HepG2 (cell line): ENCODE measurements around the gene CTDSPL2. TPM values are rescaled to one million over a fixed set of nuclear protein-coding genes. Genes with fewer than 3 reads are reported as not detected.

ENCODE experiments used
- AGO1 ChIP-seq: fragments of 200-400 bp; formaldehyde crosslinking; IDR thresholded peaks from 2 replicates; pipeline ENCODE4 v1.6.1; 2017; ENCODE audit warnings: mild to moderate bottlenecking, low read depth, low read length, moderate library complexity; ENCODE audit not compliant: poor library complexity, severe bottlenecking
- ARNTL ChIP-seq: sonication (generic); formaldehyde crosslinking; IDR thresholded peaks from 2 replicates; pipeline ENCODE4 v1.4.0; 2020; ENCODE audit warnings: mild to moderate bottlenecking, missing genetic modification reagents
- CEBPG ChIP-seq: IDR thresholded peaks from 2 replicates; pipeline ENCODE4 v1.6.1; 2016
- ELF1 ChIP-seq: sonication (generic); formaldehyde crosslinking; IDR thresholded peaks from 2 replicates; pipeline ENCODE4 v1.4.0; 2020; ENCODE audit warnings: missing genetic modification reagents
- FOXP1 ChIP-seq, 2 experiments: fragments of 450-650 bp in 1 of 2; IDR thresholded peaks; 2 replicates each; pipeline ENCODE4 v1.6.1; 2017 to 2018; ENCODE audit warnings: antibody characterized with exemption in 1 of 2
- HMG20B ChIP-seq: conservative IDR thresholded peaks from 2 replicates; pipeline ENCODE4 v1.6.1; 2016; ENCODE audit warnings: missing genetic modification reagents, missing compliant biosample characterization
- JARID2 ChIP-seq: sonication (generic); formaldehyde crosslinking; IDR thresholded peaks from 2 replicates; pipeline ENCODE4 v1.8.1; 2023; ENCODE audit warnings: missing genetic modification reagents, inconsistent platforms; ENCODE audit not compliant: insufficient replicate concordance
- KDM6A ChIP-seq: IDR thresholded peaks from 2 replicates; pipeline ENCODE4 v1.6.1; 2016; ENCODE audit warnings: low read depth
- MAFG ChIP-seq: sonication (generic); formaldehyde crosslinking; IDR thresholded peaks from 2 replicates; pipeline ENCODE4 v1.5.1; 2020; ENCODE audit warnings: mild to moderate bottlenecking, missing genetic modification reagents
- MIER2 ChIP-seq: IDR thresholded peaks from 2 replicates; pipeline ENCODE4 v1.6.1; 2016; ENCODE audit warnings: missing biosample characterization, missing genetic modification reagents
- MYC ChIP-seq: sonication (generic); formaldehyde crosslinking; IDR thresholded peaks from 2 replicates; pipeline ENCODE4 v1.9.0; 2021; ENCODE audit warnings: missing genetic modification reagents, borderline replicate concordance
- NAIF1 ChIP-seq: sonication (generic); formaldehyde crosslinking; IDR thresholded peaks from 2 replicates; pipeline ENCODE4 v1.5.0; 2020; ENCODE audit warnings: mild to moderate bottlenecking, missing genetic modification reagents, borderline replicate concordance
- NR2F6 ChIP-seq, 2 experiments: IDR thresholded peaks; 2 replicates each; pipeline ENCODE4 v1.6.1; 2016; ENCODE audit warnings: antibody characterized with exemption in 1 of 2, mild to moderate bottlenecking in 1 of 2
- RARA ChIP-seq: IDR thresholded peaks from 2 replicates; pipeline ENCODE4 v1.6.1; 2016; ENCODE audit warnings: missing genetic modification reagents, missing compliant biosample characterization
- RBAK ChIP-seq: sonication (generic); formaldehyde crosslinking; IDR thresholded peaks from 2 replicates; pipeline ENCODE4 v1.5.1; 2020; ENCODE audit warnings: mild to moderate bottlenecking, missing genetic modification reagents
- RXRB ChIP-seq: IDR thresholded peaks from 2 replicates; pipeline ENCODE4 v1.6.1; 2016; ENCODE audit warnings: borderline replicate concordance, missing genetic modification reagents, missing compliant biosample characterization
- SP1 ChIP-seq, 2 experiments: fragments of 450-650 bp in 1 of 2; sonication (generic) in 1 of 2; formaldehyde crosslinking in 1 of 2; IDR thresholded peaks; 2 replicates each; pipeline versions ENCODE4 v1.4.0 to v1.6.1; 2016 to 2020; ENCODE audit warnings: missing genetic modification reagents in 1 of 2
- TOPORS ChIP-seq: sonication (generic); formaldehyde crosslinking; IDR thresholded peaks from 2 replicates; pipeline ENCODE4 v1.8.0; 2023; ENCODE audit warnings: mild to moderate bottlenecking, missing genetic modification reagents
- ZNF296 ChIP-seq: sonication (generic); formaldehyde crosslinking; conservative IDR thresholded peaks from 2 replicates; pipeline ENCODE4 v1.5.0; 2020; ENCODE audit warnings: mild to moderate bottlenecking, missing genetic modification reagents
- ZNF557 ChIP-seq: sonication (generic); formaldehyde crosslinking; IDR thresholded peaks from 2 replicates; pipeline ENCODE4 v1.4.0; 2020; ENCODE audit warnings: missing genetic modification reagents
- ZNF619 ChIP-seq: sonication (generic); formaldehyde crosslinking; IDR thresholded peaks from 2 replicates; pipeline ENCODE4 v1.4.0; 2020; ENCODE audit warnings: mild to moderate bottlenecking, missing genetic modification reagents
- ZNF761 ChIP-seq: sonication (generic); formaldehyde crosslinking; conservative IDR thresholded peaks from 2 replicates; pipeline ENCODE4 v1.4.0; 2020; ENCODE audit warnings: mild to moderate bottlenecking, missing genetic modification reagents
- polyA plus RNA-seq, 8 experiments: library from polyadenylated mRNA; depleted of rRNA in 3 of 8; stranded (reverse) in 7 of 8; unstranded in 1 of 8; fragments of >200 nt; fragmentation: Illumina TruSeq in 4 of 8; extraction: Trizol in 4 of 8; gene quantifications; 2 replicates each; pipeline versions ENCODE4 v1.2.1 to v1.2.3, GENCODE V29; 2011 to 2016; ENCODE audit warnings: low read depth in 4 of 8, missing spikeins in 1 of 8, mixed read lengths in 1 of 8; ENCODE audit not compliant: insufficient read depth in 1 of 8
- total RNA-seq, 5 experiments: library from RNA; depleted of rRNA; stranded (reverse); fragments of >200 nt; fragmentation: Illumina TruSeq; extraction: Trizol; gene quantifications; 2 replicates each; pipeline ENCODE4 v1.2.3, GENCODE V29; 2016; ENCODE audit warnings: low read depth in 1 of 5
- TF ChIP-seq, protein P1 (sequence below): sonication (generic); formaldehyde crosslinking; IDR thresholded peaks from 2 replicates; pipeline ENCODE4 v1.5.0; 2020; ENCODE audit warnings: mild to moderate bottlenecking, missing genetic modification reagents
- TF ChIP-seq, protein P2 (sequence below): sonication (generic); formaldehyde crosslinking; IDR thresholded peaks from 2 replicates; pipeline ENCODE4 v1.5.0; 2020; ENCODE audit warnings: mild to moderate bottlenecking, missing genetic modification reagents, borderline replicate concordance

CTDSPL2 gene
- total and polyA plus RNA-seq, 2 of the 13 experiments (the other 11 are each of a cell fraction or from before 2014, with no cell fraction given): 37.4 to 56.2 TPM

DNA sequence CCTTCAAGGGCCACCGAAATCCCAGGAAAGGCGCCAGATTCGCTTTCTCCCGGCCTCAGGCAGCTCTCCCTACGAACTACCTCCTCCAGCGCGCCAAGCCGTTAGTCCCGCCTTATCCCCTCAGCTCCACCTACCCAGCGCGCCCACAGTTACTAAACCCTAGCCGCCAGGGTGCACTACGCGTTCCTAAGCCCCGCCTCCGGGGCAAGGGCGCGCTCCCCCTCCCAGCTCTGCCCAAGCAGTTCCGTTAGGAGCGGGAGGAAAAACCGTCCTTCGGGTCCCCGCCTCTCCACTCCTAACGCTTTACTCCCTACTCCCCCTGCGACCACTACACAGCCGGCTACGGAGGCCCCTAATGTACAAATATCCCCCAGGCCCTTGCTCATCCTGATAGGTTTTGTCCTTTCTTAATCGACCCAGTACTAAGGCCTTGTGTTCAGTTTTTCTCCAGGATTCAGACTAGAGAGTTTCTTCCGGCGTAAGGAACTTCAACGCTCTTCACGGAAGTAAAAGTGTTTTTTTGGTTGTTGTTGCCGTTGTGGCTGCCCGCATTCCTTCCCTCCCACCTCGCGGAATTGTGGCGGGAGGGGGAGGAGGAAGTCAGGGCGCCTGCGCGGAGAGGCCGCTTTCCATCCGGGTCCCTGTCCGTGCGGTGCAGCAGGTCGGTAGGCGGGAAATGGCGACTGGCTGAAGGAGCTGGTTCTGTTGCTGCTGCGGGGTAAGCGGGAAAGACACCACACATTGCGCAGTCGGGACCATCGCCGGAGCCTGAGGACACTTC is at the start of gene CTDSPL2 (continued):
- TF ChIP-seq JARID2 (CRISPR knock-in tag) (no peak), CEBPG (0 out of 2 replicates have a peak, but pooled peaks have one; percentile 16), KDM6A (no peak), ELF1 (CRISPR knock-in tag) (peak; percentile 75), FOXP1 (IDR thresholded peaks at IDR 0.05) (no peak; the same call in 1 of the 2 replicates), FOXP1 (CRISPR knock-in tag; IDR thresholded peaks at IDR 0.05) (peak; percentile 13; the same call in 1 of the 2 replicates), MIER2 (no peak), HMG20B (CRISPR knock-in tag) (peak; percentile 31; the same call in 1 of the 2 replicates), ZNF557 (CRISPR knock-in tag) (0 out of 2 replicates have a peak, but pooled peaks have one; percentile 26), ARNTL (CRISPR knock-in tag) (peak; percentile 33; the same call in 1 of the 2 replicates), NAIF1 (peak; percentile 94), RARA (0 out of 2 replicates have a peak, but pooled peaks have one; percentile 5), RBAK (CRISPR knock-in tag) (no peak), TOPORS (CRISPR knock-in tag) (peak; percentile 46; the same call in 1 of the 2 replicates), ZNF761 (CRISPR knock-in tag) (0 out of 2 replicates have a peak, but pooled peaks have one; percentile 22), AGO1 (peak; percentile 67), SP1 (IDR thresholded peaks at IDR 0.05) (no peak), SP1 (CRISPR knock-in tag; IDR thresholded peaks at IDR 0.05) (peak; percentile 73), NR2F6 (IDR thresholded peaks at IDR 0.05) (no peak; the same call in 1 of the 2 replicates), NR2F6 (CRISPR knock-in tag; IDR thresholded peaks at IDR 0.05) (0 out of 2 replicates have a peak, but pooled peaks have one; percentile 29), MYC (CRISPR knock-in tag) (peak; percentile 49; the same call in 1 of the 2 replicates), RXRB (no peak; the same call in 1 of the 2 replicates), ZNF619 (no peak), ZNF296 (no peak), MAFG (CRISPR knock-in tag) (no peak)
- TF ChIP-seq, protein P1, sequence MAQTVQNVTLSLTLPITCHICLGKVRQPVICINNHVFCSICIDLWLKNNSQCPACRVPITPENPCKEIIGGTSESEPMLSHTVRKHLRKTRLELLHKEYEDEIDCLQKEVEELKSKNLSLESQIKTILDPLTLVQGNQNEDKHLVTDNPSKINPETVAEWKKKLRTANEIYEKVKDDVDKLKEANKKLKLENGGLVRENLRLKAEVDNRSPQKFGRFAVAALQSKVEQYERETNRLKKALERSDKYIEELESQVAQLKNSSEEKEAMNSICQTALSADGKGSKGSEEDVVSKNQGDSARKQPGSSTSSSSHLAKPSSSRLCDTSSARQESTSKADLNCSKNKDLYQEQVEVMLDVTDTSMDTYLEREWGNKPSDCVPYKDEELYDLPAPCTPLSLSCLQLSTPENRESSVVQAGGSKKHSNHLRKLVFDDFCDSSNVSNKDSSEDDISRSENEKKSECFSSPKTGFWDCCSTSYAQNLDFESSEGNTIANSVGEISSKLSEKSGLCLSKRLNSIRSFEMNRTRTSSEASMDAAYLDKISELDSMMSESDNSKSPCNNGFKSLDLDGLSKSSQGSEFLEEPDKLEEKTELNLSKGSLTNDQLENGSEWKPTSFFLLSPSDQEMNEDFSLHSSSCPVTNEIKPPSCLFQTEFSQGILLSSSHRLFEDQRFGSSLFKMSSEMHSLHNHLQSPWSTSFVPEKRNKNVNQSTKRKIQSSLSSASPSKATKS (CRISPR knock-in tag): 0 out of 2 replicates have a peak, but pooled peaks have one; percentile 43
- TF ChIP-seq, protein P2, sequence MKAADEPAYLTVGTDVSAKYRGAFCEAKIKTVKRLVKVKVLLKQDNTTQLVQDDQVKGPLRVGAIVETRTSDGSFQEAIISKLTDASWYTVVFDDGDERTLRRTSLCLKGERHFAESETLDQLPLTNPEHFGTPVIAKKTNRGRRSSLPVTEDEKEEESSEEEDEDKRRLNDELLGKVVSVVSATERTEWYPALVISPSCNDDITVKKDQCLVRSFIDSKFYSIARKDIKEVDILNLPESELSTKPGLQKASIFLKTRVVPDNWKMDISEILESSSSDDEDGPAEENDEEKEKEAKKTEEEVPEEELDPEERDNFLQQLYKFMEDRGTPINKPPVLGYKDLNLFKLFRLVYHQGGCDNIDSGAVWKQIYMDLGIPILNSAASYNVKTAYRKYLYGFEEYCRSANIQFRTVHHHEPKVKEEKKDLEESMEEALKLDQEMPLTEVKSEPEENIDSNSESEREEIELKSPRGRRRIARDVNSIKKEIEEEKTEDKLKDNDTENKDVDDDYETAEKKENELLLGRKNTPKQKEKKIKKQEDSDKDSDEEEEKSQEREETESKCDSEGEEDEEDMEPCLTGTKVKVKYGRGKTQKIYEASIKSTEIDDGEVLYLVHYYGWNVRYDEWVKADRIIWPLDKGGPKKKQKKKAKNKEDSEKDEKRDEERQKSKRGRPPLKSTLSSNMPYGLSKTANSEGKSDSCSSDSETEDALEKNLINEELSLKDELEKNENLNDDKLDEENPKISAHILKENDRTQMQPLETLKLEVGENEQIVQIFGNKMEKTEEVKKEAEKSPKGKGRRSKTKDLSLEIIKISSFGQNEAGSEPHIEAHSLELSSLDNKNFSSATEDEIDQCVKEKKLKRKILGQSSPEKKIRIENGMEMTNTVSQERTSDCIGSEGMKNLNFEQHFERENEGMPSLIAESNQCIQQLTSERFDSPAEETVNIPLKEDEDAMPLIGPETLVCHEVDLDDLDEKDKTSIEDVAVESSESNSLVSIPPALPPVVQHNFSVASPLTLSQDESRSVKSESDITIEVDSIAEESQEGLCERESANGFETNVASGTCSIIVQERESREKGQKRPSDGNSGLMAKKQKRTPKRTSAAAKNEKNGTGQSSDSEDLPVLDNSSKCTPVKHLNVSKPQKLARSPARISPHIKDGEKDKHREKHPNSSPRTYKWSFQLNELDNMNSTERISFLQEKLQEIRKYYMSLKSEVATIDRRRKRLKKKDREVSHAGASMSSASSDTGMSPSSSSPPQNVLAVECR (CRISPR knock-in tag): peak; percentile 65
